C4-2B (cell line): ENCODE measurements around the gene CAST.

Source experiments
- ZFX ChIP-seq: fragments of 450-650 bp; IDR thresholded peaks from 2 replicates; pipeline ENCODE4 v1.6.1; 2017
- TF ChIP-seq, protein P1 (sequence below): fragments of 450-650 bp; conservative IDR thresholded peaks from 2 replicates; pipeline ENCODE4 v1.5.1; 2017; ENCODE audit warnings: mild to moderate bottlenecking

DNA sequence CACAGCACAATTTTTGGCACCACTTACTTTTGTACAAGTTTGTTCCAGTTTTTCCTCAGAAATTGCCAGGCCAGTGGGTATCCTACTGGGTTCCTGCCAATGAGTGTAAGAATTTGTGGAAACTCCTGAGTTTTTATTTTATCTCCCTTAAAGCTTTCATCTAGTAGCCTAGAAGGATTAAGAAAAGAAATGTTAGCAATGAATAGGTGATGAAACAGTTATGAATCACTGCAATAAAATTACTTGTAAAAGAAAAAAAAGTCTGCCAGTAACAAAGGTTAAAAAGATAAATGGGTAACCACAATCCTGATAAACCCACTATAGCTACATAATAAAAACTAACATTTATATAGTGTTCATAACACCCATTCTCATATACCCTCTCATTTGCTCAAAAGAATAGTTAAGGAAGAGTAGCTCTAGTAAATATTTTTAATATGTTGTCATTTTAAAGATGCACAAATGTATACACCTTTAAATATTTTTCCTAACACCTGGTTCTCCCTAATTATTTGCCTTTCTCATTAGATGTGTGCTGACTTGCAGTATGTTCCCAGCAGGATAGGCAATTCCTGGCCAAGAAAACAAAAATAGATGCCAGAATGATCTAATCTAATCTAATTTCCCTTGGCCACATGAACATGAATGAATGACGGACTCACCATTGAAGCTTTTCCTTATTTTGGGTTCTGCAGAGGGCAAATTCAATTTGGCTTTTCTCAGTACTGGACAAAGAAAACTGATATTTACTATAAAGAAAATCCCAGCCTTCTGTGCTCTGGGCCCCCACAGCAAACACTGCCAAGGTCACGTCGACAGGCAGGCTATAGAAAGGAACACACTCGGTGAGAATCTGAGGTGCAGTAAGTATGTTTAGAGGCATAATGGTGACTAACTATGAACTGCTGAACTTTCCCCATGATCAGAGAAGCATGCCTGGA, 119.1 kb downstream of the CAST start:
- TF ChIP-seq, protein P1, sequence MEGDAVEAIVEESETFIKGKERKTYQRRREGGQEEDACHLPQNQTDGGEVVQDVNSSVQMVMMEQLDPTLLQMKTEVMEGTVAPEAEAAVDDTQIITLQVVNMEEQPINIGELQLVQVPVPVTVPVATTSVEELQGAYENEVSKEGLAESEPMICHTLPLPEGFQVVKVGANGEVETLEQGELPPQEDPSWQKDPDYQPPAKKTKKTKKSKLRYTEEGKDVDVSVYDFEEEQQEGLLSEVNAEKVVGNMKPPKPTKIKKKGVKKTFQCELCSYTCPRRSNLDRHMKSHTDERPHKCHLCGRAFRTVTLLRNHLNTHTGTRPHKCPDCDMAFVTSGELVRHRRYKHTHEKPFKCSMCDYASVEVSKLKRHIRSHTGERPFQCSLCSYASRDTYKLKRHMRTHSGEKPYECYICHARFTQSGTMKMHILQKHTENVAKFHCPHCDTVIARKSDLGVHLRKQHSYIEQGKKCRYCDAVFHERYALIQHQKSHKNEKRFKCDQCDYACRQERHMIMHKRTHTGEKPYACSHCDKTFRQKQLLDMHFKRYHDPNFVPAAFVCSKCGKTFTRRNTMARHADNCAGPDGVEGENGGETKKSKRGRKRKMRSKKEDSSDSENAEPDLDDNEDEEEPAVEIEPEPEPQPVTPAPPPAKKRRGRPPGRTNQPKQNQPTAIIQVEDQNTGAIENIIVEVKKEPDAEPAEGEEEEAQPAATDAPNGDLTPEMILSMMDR, result no peak
- no peak for TF ChIP-seq ZFX
